ENCODE results near the gene UBE2Q1. TPM values are rescaled to one million over a fixed set of nuclear protein-coding genes. Genes with fewer than 3 reads are reported as not detected.
A peak's percentile ranks its signal among the peaks of the same experiment; 100 is the strongest.

The UBE2Q1 gene
- polyA plus RNA-seq (2012; ENCODE audit: insufficient read depth, insufficient read length, low read depth) = 265 TPM

DNA sequence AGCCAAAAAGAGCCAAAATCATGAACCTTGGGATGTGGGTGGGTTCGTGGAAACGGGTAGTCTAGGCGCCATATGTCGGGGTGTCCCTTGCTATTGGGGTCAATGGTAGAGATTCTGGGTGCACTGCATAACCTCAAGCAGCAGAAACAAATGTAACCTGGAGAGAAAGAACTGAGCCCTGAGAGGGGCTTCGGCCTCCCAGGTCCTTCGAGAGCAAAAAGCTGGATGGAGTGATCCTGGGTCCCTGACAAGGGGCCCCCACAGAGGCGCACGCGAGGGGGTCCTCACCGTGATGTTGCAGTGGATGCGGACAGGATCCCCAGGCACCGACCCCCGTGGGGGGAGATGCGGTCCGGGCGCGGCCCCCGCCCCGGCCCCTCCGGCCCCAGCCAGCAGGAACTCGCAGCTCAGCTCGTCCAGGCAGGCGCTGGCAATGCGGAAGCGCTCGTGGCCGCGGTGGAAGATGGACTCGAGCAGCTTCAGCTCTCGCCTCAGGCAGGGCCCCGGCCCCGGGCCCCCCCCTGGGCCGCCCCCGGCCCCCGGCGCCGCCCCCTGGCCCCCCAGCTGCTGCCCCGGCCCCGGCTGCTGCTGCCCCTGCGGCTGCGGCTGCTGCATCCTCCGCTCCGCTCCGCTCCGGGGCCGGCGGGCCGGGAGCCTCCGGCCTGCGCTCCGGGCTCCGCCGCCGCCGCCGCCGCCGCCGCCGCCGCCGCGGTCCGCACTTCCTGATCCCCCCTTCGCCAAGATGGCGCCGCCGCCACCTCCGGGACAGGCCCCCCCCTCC lies at the start of gene UBE2Q1:
Gene UBE2Q1 (minus strand): TSS at position 724 of the 781 bp plus-strand sequence. CDS start 109 bp downstream, at position 615.
- TF ChIP-seq, protein P1, sequence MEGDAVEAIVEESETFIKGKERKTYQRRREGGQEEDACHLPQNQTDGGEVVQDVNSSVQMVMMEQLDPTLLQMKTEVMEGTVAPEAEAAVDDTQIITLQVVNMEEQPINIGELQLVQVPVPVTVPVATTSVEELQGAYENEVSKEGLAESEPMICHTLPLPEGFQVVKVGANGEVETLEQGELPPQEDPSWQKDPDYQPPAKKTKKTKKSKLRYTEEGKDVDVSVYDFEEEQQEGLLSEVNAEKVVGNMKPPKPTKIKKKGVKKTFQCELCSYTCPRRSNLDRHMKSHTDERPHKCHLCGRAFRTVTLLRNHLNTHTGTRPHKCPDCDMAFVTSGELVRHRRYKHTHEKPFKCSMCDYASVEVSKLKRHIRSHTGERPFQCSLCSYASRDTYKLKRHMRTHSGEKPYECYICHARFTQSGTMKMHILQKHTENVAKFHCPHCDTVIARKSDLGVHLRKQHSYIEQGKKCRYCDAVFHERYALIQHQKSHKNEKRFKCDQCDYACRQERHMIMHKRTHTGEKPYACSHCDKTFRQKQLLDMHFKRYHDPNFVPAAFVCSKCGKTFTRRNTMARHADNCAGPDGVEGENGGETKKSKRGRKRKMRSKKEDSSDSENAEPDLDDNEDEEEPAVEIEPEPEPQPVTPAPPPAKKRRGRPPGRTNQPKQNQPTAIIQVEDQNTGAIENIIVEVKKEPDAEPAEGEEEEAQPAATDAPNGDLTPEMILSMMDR (IDR thresholded peaks at IDR 0.05; ENCODE audit: low read depth, low read length) = no peak
- Histone ChIP-seq H3K9me3 (no peaks in the 10 kb centered on the region), H3K27me3 (no peaks in the 10 kb centered on the region), H3K4me3 (ENCODE audit: low read depth, low read length) (peak within 1 kb of the TSS; percentile 87), H3K4me1 (peaks cover 2% of the 10 kb centered on the region; the same call in 1 of the 2 replicates), H3K36me3 (peaks cover 26% of the 10 kb centered on the region)
- DNase-seq = peak; percentile 43

DNA sequence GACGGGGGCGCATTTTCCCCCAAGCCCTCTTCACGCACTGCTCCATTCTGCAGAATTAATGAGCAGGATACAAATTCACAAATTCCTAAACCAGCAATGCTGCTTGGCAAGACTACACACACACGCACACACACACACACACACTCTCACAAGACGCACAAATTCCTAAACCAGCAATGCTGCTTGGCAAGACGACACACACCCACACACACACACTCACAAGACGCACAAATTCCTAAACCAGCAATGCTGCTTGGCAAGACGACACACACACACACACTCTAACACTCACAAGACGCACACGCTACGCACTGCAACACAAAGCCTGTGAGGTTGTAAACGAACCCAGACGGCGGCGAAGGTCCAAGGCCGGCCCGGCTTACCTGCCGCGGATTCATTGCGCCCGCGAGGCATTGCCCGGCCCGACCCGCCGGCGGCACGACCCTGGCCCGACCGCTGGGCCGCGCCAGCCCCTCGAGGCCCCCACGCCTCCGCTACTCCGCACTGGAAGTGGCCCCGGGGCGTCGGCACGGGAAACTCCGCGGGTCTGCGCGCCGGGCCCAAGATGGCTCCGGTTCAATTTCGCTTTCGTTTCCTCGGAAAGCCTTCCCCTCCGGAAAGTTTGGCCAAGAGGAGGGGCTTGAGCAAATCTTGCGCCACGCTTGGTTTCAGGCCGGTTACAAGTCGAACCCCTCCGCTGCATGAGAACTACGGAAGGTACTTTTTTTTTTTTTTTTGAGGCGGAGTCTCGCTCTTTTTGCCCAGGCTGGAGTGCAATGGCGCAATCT lies 49.3 kb upstream of the UBE2Q1 start, which contains the start of gene ADAR:
Gene ADAR (minus strand): TSS at position 578 of the 788 bp plus-strand sequence. CDS start 180 bp downstream, at position 398.
- Histone ChIP-seq H3K27me3 (no peaks in the 10 kb centered on the region), H3K4me3 (ENCODE audit: low read depth, low read length) (peak within 1 kb of the TSS; percentile 89), H3K9me3 (no peaks in the 10 kb centered on the region), H3K4me1 (peaks cover 5% of the 10 kb centered on the region), H3K36me3 (peaks cover 4% of the 10 kb centered on the region)
- TF ChIP-seq, protein P1 (IDR thresholded peaks at IDR 0.05; ENCODE audit: low read depth, low read length) = peak; percentile 3; the same call in 1 of the 2 replicates
- DNase-seq = peak; percentile 84

DNA sequence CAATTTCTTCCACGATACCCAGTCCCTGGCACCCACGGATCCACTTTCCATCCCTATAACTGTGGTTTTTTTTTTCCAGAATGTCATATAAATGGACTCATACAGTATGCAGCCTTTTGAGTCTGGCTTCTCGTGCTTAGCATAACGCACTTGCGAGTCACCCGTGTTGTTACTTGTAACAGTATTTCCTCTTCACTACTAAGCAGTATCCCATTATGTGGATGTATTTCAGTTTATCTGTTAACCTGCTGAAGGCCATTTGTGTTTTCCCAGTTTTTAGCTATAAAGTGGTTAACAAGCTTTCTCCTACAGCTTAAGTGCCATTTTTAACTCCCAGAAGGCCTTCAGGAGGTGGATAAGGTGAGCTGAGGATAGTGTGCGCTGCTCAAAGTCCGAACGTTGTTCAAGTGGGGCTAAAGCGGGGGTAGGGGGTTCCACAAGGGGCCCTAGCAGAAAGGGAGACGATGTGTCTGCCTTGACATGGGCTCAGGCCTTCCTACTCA lies 48.7 kb upstream of the UBE2Q1 start:
- TF ChIP-seq, protein P1 (IDR thresholded peaks at IDR 0.05; ENCODE audit: low read depth, low read length) = no peak
- Histone ChIP-seq H3K9me3 (no peaks in the 10 kb centered on the region), H3K27me3 (no peaks in the 10 kb centered on the region), H3K36me3 (peaks cover 10% of the 10 kb centered on the region), H3K4me3 (ENCODE audit: low read depth, low read length) (peak overlapping the region; percentile 89), H3K4me1 (peaks cover 5% of the 10 kb centered on the region)
- DNase-seq = no peak

DNA sequence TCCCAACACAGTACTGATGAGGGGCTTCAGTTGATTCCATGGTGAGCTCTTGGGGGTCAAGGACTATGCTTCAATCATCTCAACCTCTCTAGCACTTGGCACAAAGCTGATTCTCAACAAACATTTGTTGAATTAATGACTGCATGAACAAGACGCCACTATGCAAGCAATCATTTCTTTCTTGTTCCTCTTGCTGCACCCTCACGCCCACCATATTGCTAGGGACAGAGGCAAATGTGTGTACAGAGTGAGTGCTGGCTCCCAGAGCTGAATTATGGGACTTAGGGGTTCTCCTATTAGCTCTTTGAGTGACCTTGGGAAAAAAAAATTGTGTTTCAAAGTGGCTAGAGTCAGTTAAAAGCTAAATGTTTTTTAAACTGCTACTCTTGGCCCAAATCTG lies 47.1 kb upstream of the UBE2Q1 start:
- Histone ChIP-seq H3K4me1 (peaks cover 5% of the 10 kb centered on the region), H3K4me3 (ENCODE audit: low read depth, low read length) (no peak overlapping the region), H3K9me3 (no peaks in the 10 kb centered on the region), H3K27me3 (no peaks in the 10 kb centered on the region), H3K36me3 (peaks cover 27% of the 10 kb centered on the region)
- TF ChIP-seq, protein P1 (IDR thresholded peaks at IDR 0.05; ENCODE audit: low read depth, low read length) = no peak
- no peak for DNase-seq

DNA sequence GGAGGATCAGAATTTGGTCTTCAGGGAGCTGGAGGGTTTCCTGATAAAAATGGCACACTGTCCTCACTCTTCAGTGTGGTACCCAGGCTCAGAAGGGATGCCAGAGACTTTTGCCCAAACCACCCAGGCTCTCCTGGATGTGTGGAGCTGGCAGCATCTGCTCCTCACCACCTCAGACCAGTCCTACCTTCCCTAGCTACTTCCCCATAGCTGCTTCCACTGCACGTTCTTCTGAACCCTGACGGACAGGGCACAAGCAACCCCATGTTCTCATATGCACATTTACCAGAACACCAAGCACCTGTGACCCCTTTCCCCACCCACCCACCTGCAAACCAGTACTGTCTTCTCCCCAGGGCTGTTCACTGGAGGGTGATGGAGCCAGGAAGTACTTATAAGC lies 44.9 kb upstream of the UBE2Q1 start:
- TF ChIP-seq, protein P1 (IDR thresholded peaks at IDR 0.05; ENCODE audit: low read depth, low read length) = no peak
- DNase-seq = no peak
- Histone ChIP-seq H3K4me1 (no peaks in the 10 kb centered on the region; the same call in 1 of the 2 replicates), H3K4me3 (ENCODE audit: low read depth, low read length) (no peak overlapping the region), H3K9me3 (no peaks in the 10 kb centered on the region), H3K36me3 (peaks cover 34% of the 10 kb centered on the region), H3K27me3 (no peaks in the 10 kb centered on the region)
